ENCODE measurements around the gene MEI4.

The MEI4 gene

GRCh38 chr6:77876300-77876699 is 223.5 kb downstream of the MEI4 start:
- no peak for DNase-seq (ENCODE audit: low read depth)
- H3K4me3 ChIP-seq (ENCODE audit: low read length), result no peak overlapping the region
- no peak for TF ChIP-seq CTCF (conservative IDR thresholded peaks at IDR 0.05; ENCODE audit: low read length)

- DNase-seq (ENCODE audit: low read depth), result no peak
- no peak overlapping the region for H3K4me3 ChIP-seq (ENCODE audit: low read length)
- TF ChIP-seq CTCF (conservative IDR thresholded peaks at IDR 0.05; ENCODE audit: low read length), result no peak
Observed at GRCh38 chr6:77879527-77879926, 226.7 kb downstream of the MEI4 start.

GRCh38 chr6:77880501-77880900 is 227.7 kb downstream of the MEI4 start:
- no peak for DNase-seq (ENCODE audit: low read depth)
- H3K4me3 ChIP-seq (ENCODE audit: low read length), result no peak overlapping the region
- TF ChIP-seq CTCF (conservative IDR thresholded peaks at IDR 0.05; ENCODE audit: low read length), result no peak

- no peak for DNase-seq (ENCODE audit: low read depth)
- H3K4me3 ChIP-seq (ENCODE audit: low read length), result no peak overlapping the region
- no peak for TF ChIP-seq CTCF (conservative IDR thresholded peaks at IDR 0.05; ENCODE audit: low read length)
Observed at GRCh38 chr6:77883851-77884250, 231.0 kb downstream of the MEI4 start.

- no peak for DNase-seq (ENCODE audit: low read depth)
- TF ChIP-seq CTCF (conservative IDR thresholded peaks at IDR 0.05; ENCODE audit: low read length), result no peak
- no peak overlapping the region for H3K4me3 ChIP-seq (ENCODE audit: low read length)
Observed at GRCh38 chr6:77893391-77893790, 240.6 kb downstream of the MEI4 start.

GRCh38 chr6:77906070-77906469 is 253.2 kb downstream of the MEI4 start:
- no peak overlapping the region for H3K4me3 ChIP-seq (ENCODE audit: low read length)
- no peak for DNase-seq (ENCODE audit: low read depth)
- no peak for TF ChIP-seq CTCF (conservative IDR thresholded peaks at IDR 0.05; ENCODE audit: low read length)

- no peak for TF ChIP-seq CTCF (conservative IDR thresholded peaks at IDR 0.05; ENCODE audit: low read length)
- DNase-seq (ENCODE audit: low read depth), result no peak
- H3K4me3 ChIP-seq (ENCODE audit: low read length), result no peak overlapping the region
Observed at GRCh38 chr6:77910826-77911225, 258.0 kb downstream of the MEI4 start.

Data from AG10803 (cell line).